HG02981 (cell line): ENCODE data around the gene EXD3.

ENCODE experiments used
- ATAC-seq: cut with Tn5 transposase; IDR thresholded peaks from one replicate; pipeline ENCODE4 v1.9.1; 2021; ENCODE audit warnings: mild to moderate bottlenecking, moderate library complexity; ENCODE audit not compliant: unreplicated experiment

EXD3 gene

GRCh38 chr9:137367506-137368430 lies 55.2 kb downstream of the EXD3 start:
- no peak for ATAC-seq

- no peak for ATAC-seq
Measured at GRCh38 chr9:137366891-137367381, 56.0 kb downstream of the EXD3 start.

- ATAC-seq, result no peak
Measured at GRCh38 chr9:137366445-137366810, 56.5 kb downstream of the EXD3 start.

- ATAC-seq, result no peak
Measured at GRCh38 chr9:137365552-137366444, 57.2 kb downstream of the EXD3 start.

GRCh38 chr9:137365056-137365455 lies 57.9 kb downstream of the EXD3 start:
- no peak for ATAC-seq

GRCh38 chr9:137359850-137360249 lies 63.1 kb downstream of the EXD3 start:
- ATAC-seq, result no peak

GRCh38 chr9:137358126-137358525 lies 64.8 kb downstream of the EXD3 start:
- ATAC-seq, result no peak

- no peak for ATAC-seq
Measured at GRCh38 chr9:137357166-137357565, 65.8 kb downstream of the EXD3 start.

GRCh38 chr9:137355761-137356365 lies 67.1 kb downstream of the EXD3 start:
- no peak for ATAC-seq

GRCh38 chr9:137354845-137355760 lies 67.9 kb downstream of the EXD3 start:
- ATAC-seq, result no peak

- ATAC-seq, result no peak
Measured at GRCh38 chr9:137354153-137354844, 68.7 kb downstream of the EXD3 start.

GRCh38 chr9:137353223-137354152 lies 69.5 kb downstream of the EXD3 start:
- ATAC-seq, result no peak

- ATAC-seq, result no peak
Measured at GRCh38 chr9:137352511-137353222, 70.3 kb downstream of the EXD3 start.

GRCh38 chr9:137351781-137352501 lies 71.0 kb downstream of the EXD3 start:
- no peak for ATAC-seq

GRCh38 chr9:137350696-137351584 lies 72.0 kb downstream of the EXD3 start:
- no peak for ATAC-seq

- ATAC-seq, result no peak
Measured at GRCh38 chr9:137349471-137350033, 73.4 kb downstream of the EXD3 start.
